HG03378 (cell line): Measurements from ENCODE around the gene CTDSP1.

ENCODE experiments used
- ATAC-seq: cut with Tn5 transposase; IDR thresholded peaks from one replicate; pipeline ENCODE4 v1.9.1; 2021; ENCODE audit warnings: mild to moderate bottlenecking, moderate library complexity; ENCODE audit not compliant: unreplicated experiment

Gene CTDSP1

DNA sequence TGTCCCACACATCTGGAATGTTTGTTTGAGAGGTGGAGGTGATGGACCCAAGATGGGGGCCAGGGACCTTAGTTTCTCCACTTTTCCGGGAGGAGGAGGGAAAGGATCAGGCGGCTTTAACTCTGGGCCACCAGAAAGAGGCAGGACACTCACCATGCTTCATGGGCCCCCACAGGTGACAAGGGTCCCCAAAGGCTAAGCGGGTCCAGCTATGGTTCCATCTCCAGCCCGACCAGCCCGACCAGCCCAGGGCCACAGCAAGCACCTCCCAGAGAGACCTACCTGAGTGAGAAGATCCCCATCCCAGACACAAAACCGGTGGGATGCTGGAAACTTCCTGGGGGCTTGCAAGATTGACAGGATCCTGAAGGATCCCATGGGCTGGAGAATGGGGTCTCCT lies 16.9 kb upstream of the CTDSP1 start:
- ATAC-seq, result no peak

DNA sequence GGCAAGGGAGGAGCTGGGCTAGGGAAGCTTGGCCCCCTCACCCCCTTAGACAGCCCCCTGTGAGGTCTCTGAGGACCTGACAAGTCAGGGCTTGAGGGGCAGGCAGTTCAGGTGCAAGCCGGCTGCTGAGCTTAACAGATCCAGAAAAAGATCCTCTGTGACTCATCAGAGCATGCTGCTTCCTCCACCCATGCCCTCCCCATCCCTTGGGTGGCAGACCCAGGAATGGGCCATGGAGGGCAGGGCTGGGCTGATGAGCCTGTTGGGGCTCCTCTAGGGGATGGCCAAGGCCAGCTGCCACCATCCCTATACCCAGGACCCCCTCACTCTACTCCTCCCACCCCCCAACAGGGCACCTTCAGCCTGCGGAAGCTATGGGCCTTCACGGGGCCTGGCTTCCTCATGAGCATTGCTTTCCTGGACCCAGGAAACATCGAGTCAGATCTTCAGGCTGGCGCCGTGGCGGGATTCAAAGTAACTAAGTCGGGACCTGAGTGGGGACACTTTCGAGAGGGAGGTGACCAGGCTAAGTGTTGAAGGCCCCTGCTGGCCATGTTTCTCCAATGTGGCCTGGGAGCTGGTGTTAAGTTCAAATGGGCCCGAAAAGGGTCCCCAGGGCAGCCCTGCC lies 15.7 kb upstream of the CTDSP1 start:
- ATAC-seq, result no peak

DNA sequence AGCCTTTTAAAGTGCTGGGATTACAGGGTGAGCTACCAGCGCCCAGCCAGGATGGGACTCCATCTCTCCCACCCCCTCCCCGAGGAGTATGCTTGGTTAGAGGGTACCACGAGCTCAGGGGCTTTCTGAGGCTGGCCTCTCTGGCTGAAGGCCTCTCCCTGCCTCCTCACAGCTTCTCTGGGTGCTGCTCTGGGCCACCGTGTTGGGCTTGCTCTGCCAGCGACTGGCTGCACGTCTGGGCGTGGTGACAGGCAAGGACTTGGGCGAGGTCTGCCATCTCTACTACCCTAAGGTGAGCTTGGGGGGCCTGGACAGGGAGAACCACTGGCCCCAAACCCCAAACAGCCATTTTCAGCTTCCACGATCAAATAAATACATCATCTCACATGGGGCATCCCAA lies 14.7 kb upstream of the CTDSP1 start:
- ATAC-seq, result no peak

DNA sequence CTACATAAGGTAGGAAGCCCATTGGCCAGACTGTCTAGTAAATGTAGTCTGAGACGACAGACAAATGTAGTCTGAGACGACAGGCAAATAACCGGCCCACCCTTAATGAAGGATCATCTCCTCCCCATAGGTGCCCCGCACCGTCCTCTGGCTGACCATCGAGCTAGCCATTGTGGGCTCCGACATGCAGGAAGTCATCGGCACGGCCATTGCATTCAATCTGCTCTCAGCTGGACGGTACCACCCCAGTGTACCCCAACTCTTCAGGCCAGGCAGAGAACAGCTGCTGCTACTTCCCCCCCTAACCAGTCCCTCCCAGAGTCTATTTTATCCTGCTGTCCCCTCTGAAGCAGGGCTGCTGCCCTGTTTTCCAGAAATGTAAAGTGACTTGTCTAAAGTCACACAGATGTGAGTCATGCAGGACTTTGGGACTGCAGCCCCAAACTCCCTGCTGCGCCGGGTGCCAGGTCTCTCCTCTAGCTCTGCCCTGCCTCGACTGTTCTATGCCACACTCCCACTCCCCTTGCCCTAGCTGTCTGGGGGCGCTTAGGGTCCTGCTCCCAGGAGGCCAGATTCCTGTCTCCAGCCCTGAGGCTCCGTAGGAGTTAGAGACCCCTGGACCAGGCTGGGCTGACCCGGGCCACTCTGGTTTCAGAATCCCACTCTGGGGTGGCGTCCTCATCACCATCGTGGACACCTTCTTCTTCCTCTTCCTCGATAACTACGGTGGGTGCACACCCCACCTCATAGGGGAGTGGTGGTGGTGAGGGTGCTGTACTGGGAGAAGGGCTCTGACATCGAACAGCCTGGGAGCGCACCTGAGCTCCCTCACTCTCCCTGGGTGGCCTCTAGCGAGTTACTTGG lies 12.9 kb upstream of the CTDSP1 start:
- ATAC-seq, result no peak

DNA sequence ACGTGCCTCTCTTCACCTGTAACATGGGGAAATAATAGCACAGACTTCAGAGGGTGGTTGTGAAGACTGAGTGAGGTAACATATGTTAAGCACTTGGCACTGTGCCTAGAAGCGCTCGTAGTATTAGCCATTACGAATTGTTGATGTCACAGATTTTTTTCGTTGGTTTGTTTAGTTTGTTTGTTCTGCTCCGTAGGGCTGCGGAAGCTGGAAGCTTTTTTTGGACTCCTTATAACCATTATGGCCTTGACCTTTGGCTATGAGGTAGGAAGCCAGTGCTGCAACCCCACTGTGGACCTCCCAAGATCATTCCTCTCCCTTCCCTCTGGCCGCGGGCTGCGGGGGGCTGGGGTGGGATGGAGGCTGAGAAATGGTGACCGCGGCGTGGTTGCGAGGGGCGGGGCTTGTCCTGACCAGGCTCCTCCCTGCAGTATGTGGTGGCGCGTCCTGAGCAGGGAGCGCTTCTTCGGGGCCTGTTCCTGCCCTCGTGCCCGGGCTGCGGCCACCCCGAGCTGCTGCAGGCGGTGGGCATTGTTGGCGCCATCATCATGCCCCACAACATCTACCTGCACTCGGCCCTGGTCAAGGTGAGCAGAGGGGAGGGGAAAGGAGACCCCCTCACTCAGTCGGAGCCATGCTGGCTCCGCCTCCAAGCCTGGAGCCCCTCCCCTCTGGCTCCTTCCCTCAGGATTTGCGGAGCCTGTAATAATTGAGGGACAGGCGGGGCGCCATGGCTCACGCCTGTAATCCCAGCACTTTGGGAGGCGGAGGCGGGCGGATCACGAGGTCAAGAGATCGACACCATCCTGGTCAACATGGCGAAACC lies 12.1 kb upstream of the CTDSP1 start:
- no peak for ATAC-seq

DNA sequence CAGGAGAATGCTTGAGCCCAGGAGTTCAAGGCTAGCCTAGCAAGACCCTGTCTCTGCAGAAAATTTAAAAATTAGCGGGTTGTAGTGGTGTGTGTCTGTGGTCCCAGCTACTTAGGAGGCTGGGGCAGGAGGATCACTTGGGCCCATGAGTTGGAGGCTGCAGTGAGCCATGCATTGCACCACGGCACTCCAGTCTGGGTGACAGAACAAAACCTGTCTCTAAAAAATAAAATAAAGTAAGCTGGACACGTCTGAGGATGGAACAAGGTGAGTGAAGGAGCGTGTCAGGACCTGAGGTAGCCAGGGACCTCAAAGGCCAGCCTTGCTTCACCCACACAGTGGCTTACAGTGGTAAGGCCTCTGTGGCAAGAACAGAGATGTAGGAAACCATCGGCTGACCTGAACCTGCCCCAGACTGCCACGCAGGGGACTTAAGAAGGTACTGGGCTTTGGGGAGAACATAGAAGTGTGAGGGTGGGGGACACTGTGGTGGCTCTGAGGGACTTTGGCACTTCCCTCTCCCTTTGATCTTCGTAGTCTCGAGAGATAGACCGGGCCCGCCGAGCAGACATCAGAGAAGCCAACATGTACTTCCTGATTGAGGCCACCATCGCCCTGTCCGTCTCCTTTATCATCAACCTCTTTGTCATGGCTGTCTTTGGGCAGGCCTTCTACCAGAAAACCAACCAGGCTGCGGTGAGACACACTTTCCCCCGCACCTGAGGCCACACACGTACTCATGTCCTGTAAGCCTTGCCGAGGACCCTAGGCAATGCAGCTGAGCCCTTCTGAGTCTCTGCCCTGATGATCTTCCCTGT lies 10.1 kb upstream of the CTDSP1 start:
- no peak for ATAC-seq

DNA sequence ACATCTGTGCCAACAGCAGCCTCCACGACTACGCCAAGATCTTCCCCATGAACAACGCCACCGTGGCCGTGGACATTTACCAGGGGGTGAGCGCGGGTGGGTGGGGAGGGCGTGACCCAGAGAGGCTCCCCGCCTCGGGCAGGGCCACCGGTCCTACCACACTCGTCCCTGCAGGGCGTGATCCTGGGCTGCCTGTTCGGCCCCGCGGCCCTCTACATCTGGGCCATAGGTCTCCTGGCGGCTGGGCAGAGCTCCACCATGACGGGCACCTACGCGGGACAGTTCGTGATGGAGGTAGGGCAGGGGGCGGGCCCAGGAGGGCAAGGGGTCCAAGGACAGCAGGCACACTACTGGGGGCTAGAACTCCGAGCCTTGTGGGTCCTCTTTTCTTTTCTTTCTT lies 8.5 kb upstream of the CTDSP1 start:
- ATAC-seq, result no peak

DNA sequence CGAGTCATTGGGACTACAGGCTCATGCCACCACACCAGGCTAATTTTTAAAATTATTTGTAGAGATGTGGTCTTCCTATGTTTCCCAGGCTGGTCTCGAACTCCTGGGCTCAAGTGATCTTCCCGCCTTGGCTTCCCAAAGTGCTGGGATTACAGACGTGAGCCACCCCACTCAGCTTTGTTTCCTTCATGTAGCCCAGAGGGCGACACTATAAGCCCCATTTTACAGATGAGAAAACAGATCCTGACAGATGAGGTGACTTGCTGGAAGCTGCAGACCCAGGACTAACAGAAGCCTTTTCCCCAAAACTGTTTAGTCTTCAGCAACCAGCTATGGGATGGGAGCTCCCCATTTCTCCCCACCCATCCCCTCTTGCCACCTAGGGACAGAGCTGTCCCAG lies 7.2 kb upstream of the CTDSP1 start:
- no peak for ATAC-seq

DNA sequence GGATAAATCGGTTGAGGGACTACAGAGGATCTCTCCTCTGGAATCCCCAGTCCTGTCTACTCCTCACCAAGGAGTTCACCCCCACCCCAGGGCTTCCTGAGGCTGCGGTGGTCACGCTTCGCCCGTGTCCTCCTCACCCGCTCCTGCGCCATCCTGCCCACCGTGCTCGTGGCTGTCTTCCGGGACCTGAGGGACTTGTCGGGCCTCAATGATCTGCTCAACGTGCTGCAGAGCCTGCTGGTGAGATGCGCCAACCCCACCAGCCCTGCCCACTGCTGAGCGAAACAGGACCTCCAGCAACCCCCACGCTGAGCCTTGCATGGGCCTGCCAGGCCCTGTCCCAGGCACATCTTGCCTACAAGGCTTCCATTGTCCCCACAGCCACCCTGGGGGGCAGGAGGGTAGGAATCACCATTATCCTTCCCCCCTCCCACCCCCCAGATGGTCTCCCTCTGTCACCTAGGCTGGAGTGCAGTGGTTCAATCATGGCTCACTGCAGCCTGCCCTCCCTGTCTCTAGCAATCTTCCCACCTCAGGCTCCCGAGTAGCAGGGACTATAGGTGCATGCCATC lies 6.7 kb upstream of the CTDSP1 start:
- no peak for ATAC-seq

DNA sequence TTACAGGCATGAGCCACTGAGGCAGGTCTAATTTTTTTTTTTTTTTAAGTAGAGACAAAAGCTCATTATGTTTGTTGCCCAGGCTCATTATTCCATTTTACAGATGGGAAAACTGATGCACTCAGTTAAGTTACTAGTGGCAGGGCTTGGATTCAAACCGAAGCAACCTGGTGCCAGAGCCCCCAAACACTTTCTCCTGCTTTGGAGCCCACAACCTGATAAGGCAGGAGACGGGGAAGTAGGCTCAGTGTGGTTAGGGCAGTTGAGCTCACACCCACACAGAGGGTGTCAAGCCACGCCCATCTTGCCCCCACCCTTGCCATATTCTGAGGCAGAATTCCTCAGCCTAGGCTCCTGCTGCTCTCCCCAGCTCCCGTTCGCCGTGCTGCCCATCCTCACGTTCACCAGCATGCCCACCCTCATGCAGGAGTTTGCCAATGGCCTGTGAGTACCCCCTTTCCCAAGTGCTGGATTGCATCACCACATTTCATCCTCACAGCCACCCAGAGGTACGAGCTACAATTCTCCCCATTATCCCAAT lies 5.8 kb upstream of the CTDSP1 start:
- ATAC-seq, result no peak

DNA sequence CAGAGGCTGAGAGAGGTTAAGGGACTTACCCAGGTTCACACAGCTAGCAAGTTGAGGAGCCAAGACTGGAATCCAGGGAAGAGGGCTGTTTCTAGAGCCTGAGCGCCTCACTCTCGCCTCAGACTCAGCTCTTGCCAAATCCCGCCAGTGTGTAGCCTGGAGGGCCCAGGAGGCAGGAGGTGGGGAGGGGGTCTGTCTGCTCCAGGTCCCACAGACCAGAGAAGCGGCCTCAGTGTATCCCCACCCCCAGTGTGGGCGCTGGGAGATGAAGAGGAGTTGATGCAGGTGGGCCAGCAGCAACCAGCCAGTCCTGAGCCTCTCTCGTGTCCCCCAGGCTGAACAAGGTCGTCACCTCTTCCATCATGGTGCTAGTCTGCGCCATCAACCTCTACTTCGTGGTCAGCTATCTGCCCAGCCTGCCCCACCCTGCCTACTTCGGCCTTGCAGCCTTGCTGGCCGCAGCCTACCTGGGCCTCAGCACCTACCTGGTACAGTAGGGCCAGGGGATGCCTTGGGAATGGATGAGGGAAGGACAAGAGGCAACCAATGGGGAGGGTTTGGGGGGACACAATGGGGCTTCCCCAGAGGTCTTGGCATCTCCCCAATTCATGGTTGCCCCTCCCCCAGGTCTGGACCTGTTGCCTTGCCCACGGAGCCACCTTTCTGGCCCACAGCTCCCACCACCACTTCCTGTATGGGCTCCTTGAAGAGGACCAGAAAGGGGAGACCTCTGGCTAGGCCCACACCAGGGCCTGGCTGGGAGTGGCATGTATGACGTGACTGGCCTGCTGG lies 5.2 kb upstream of the CTDSP1 start:
- no peak for ATAC-seq

DNA sequence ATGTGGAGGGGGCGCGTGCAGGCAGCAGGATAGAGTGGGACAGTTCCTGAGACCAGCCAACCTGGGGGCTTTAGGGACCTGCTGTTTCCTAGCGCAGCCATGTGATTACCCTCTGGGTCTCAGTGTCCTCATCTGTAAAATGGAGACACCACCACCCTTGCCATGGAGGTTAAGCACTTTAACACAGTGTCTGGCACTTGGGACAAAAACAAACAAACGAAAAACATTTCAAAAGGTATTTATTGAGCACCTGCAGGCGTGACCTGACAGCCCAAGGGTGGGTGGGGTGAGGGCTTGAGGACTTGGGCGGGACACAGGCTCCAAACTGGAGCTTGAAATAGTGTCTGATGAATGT lies 4.6 kb upstream of the CTDSP1 start:
- ATAC-seq, result no peak

DNA sequence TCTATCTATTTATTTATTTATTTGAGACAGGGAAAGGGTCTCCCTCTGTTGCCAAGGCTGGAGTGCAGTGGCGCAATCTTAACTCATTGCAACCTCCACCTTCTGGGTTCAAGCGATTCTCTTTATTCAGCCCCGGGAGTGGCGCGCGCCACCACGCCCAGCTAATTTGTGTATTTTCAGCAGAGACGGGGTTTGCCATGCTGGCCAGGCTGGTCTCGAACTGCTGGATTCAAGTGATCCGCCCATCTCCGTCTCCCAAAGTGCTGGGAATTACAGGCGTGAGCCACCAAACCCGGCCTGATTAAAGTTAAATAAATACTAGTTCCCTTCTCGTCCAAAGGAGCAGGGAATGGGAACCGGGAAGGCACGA lies 4.2 kb upstream of the CTDSP1 start:
- ATAC-seq, result no peak

DNA sequence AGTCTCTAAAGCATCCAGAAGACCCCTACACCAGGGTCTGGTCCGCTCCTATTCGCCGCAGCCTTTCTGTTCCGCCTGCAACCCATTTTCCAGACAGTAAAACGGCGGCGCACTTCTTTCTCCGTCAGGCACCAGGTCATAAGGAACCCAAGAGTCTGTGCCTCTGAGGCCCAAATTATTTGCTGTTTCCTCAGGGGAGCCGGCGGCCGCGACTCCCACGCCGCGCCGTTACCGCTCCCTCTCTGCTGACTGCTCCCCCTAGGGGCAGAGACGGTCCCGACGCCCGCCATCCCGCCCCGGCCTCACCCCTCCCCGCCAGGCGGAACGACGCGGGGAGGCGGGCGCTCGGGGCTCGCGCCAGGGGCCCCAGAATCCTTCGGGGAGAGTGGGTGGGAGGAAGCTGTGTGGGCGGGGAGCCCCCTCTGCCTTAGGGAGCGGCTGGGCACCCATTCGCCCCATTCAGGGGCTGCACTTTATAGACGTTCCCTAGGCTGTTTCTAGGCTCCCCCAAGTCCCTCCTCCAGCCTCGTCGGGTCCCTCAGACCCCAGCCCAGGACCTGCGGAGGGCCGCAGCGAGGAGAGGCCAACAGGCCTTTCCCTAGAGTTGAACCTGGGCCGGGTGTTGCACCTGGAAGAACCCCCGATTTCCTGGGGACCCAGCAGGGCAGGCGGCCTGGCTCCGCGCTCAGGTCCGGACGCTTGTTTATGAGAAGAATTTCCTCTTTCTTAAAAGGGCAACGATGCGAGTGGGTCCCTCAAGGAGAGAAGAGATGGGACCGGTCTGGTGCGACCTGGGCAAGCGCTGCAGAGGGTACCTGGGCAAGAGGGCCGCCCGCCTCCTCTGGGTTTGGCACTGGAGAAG lies 3.6 kb upstream of the CTDSP1 start:
- peak; percentile 37 for ATAC-seq

DNA sequence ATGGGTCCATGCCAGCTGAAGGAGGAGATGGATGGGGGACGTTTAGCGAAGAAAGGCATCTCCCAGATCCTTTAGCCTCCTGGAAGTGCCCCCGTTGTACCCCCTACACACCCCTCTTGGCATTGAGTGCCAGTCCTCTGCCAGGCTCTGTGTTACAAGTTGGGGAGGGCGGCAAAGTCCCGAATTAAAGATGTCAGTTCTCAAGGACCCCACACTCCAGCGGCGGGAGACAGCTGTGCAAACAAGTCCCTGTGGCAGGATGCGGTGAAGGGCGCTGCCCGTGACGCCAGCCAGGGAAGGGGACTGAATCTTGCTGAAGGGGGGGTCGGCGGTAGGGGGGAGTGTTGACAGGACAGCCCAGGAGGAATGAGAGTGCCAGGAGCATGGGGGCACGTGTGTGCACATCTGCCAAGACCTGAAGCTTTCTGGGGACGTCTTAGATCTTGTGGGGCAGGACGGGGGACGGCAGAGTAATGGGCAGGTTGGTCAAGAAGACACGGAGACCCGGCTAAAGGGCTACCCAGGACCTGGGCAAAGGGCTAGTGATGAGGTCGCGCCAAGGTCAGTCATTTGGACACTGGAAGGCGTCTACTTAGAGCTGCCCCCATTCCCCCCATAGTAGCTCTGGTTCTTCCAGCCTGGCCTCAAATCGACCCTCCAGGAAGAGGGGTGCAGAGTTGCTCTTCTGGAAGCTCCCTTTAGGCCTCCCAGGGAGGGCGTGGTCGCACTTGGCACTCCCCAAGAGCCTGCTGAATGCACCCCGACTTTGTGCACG lies 2.8 kb upstream of the CTDSP1 start:
- ATAC-seq, result no peak

DNA sequence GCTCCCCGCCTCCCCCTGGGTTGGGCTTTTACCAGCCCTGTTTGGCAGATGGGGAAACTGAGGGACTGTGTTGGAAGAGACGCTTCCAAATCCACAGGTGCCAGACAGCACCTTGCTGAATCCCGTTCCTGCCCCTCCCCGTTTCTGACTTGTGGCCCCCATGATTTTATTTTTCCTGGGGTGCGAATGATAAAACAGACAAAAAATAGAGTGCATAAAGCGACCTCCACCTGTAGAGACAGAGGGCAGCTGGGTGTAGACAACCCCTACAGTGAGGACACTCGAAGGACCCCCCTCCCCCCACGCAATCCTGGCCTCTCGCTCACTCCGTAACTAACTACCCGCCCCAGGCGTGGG lies 2.2 kb upstream of the CTDSP1 start:
- no peak for ATAC-seq

DNA sequence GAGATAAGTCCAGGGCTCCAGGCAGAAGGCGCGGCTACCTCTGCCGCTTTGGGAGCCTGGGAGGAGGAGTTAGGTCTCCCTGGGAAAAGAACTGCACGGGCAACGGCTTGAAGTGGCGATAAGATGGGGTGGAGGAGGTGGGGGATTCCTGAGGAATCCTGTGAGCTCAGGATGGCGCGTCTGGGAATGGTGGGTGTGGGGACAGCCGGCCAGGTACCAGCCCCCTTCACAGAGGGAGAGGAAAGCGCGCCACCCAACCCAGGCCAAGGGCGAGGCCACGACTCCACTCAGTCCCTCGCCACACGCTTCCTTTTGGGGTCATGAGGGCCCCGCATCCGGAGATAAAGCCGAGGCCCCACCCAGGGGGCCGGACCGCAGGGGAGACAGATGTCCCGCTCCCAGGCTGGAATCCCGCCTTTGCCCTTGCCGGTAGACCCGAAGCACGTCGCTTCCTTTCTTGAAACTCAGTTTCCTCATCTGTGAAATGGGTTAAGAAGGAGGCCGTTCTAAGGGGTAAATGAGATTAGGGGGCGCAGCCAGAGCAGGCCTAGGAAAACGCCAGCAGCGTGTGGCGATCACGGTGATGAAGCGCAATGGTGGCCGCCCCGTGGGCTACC lies 1.7 kb upstream of the CTDSP1 start:
- ATAC-seq, result no peak
